ENCODE data around the gene RP2.

Gene RP2

GRCh38 chrX:46864606-46865005 is 27.8 kb downstream of the RP2 start:
- no peak for TF ChIP-seq CTCF (IDR thresholded peaks at IDR 0.05; ENCODE audit: insufficient read depth, low read depth, low read length, missing control alignments)
- no peak for DNase-seq (ENCODE audit: low read depth)
- H3K4me3 ChIP-seq (ENCODE audit: low read length) = no peak overlapping the region

DNA sequence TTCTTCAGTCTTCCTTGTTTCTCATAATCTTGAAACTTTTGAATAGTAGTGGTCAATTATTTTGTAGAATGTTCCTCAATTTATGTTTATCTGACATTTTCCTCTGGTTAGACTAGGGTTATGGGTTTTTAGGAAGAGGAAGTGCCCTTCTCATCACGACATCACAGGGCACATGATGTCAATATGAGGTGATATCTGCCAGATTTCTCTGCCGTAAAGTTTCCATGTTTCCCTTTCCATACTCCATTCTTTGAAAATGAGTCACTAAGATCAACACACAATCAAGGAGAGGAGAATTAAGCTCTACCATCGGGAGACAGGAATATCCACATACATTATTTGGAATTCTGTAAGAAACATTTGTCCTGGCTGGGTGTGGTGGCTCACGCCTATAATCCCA is 28.4 kb downstream of the RP2 start:
- no peak overlapping the region for H3K4me3 ChIP-seq (ENCODE audit: low read length)
- DNase-seq (ENCODE audit: low read depth) = peak; percentile 32
- no peak for TF ChIP-seq CTCF (IDR thresholded peaks at IDR 0.05; ENCODE audit: insufficient read depth, low read depth, low read length, missing control alignments)

- no peak overlapping the region for H3K4me3 ChIP-seq (ENCODE audit: low read length)
- DNase-seq (ENCODE audit: low read depth) = no peak
- TF ChIP-seq CTCF (IDR thresholded peaks at IDR 0.05; ENCODE audit: insufficient read depth, low read depth, low read length, missing control alignments) = no peak
Observed at GRCh38 chrX:46866726-46867125, 29.9 kb downstream of the RP2 start.

DNA sequence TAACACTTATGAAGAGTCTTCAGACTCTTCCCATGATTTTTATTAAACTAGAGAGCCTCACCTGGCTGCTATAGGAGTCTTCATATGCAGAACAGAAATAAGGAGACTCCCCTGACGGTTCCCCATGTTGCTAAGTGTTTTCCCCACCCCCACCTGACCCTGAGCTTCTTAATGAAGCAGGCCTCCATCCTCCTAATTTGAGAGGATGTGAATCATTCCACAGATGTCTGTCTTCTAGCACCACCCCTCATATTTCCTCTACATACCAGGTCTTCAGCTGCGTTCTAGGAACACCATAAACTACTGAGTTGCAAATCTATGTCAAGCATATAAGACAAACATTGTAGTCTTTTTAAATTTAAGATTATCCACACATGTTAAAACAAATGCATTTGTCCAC is 36.9 kb downstream of the RP2 start:
- TF ChIP-seq CTCF (IDR thresholded peaks at IDR 0.05; ENCODE audit: insufficient read depth, low read depth, low read length, missing control alignments) = no peak
- peak; percentile 8 for DNase-seq (ENCODE audit: low read depth)
- no peak overlapping the region for H3K4me3 ChIP-seq (ENCODE audit: low read length)

DNA sequence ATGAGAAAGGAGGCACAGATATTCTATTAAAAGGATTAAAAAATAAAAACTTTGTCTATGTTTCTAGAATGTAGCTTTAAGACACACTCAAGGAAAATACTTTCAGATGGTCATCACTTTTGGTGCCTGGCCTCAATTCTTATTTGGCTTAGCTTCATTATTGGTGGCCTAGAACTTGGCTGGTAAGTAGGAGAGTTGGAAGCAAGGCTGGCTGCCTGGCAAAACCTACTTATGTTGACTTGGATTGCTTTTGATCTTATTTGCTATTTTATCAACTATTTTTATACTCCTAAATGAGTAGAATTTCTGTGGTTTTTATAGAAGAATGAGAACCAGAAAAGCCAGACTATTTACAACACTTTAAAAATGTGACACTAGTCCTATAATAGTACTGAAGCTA is 40.1 kb downstream of the RP2 start:
- no peak for DNase-seq (ENCODE audit: low read depth)
- H3K4me3 ChIP-seq (ENCODE audit: low read length) = no peak overlapping the region
- TF ChIP-seq CTCF (IDR thresholded peaks at IDR 0.05; ENCODE audit: insufficient read depth, low read depth, low read length, missing control alignments) = no peak

- no peak overlapping the region for H3K4me3 ChIP-seq (ENCODE audit: low read length)
- DNase-seq (ENCODE audit: low read depth) = no peak
Observed at GRCh38 chrX:46882266-46882665, 45.4 kb downstream of the RP2 start.

More at GRCh38 chrX:46882266-46882665, 45.4 kb downstream of the RP2 start:
- TF ChIP-seq CTCF (IDR thresholded peaks at IDR 0.05; ENCODE audit: insufficient read depth, low read depth, low read length, missing control alignments) = no peak

Data from epithelial cell of esophagus (primary cell).